ENCODE results near the gene LCE2A. TPM values are rescaled to one million over a fixed set of nuclear protein-coding genes. Genes with fewer than 3 reads are reported as not detected.

LCE2A gene
- total RNA-seq, 4 donors from 2014 or later, result not detected

DNA sequence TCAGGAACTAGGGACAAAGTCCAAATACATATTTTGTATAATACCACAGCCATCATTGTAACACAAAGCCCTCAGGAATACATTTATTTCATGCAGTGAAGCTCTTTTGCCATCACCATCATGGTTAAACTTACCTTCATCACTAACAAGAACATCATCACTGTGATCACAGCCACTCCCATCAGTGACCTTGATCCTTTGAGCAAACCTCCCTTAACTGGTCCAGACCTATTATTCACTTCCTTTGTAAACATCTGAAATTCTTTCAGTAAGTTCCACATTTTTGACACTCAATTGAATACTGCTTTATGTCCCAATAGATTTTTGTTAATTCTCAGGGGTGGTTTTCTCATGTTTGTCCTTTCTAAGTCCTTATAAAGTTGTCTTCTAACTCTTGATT is 43.5 kb downstream of the LCE2A start:
- TF ChIP-seq, protein P1, sequence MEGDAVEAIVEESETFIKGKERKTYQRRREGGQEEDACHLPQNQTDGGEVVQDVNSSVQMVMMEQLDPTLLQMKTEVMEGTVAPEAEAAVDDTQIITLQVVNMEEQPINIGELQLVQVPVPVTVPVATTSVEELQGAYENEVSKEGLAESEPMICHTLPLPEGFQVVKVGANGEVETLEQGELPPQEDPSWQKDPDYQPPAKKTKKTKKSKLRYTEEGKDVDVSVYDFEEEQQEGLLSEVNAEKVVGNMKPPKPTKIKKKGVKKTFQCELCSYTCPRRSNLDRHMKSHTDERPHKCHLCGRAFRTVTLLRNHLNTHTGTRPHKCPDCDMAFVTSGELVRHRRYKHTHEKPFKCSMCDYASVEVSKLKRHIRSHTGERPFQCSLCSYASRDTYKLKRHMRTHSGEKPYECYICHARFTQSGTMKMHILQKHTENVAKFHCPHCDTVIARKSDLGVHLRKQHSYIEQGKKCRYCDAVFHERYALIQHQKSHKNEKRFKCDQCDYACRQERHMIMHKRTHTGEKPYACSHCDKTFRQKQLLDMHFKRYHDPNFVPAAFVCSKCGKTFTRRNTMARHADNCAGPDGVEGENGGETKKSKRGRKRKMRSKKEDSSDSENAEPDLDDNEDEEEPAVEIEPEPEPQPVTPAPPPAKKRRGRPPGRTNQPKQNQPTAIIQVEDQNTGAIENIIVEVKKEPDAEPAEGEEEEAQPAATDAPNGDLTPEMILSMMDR (IDR thresholded peaks at IDR 0.05), result no peak
- no peak for ATAC-seq (ENCODE audit: low FRiP score)
- no peak for DNase-seq (ENCODE audit: low spot score)

DNA sequence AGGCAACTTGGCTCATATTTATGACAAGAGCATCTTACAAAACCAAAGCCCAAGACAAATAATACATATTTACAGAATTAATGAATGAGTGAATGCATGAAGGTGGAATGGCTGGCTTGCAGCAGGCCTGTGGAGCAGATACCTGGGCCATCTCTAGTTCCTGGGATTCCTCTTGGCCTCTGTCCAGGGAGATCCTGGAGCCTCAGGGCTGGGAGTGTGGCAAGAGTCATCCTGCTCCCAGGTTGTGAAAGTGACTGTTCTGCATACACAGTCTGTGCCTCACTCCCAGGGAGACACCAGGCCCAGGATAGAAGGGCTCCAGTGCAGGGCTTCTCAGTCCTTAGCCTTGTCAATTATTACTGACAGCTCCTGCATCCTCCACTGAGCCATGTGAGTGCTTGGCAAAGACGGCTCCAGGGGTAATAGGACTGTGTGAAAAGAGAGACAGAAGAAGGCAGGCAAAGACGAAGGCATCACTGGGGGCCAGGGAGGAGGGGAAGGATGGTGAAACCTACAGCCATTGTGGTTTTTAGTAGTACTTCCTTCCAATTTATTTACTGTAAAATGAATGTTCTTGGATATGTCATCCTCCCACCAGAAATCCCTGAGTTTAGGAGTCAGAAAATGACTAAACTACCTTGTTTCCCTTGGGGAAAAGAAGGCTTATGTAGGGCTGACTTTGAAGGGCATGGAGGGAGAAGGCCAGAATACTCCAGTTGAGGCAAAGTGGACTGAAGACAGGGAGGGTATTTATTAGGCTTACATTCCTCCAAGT is 45.4 kb downstream of the LCE2A start:
- TF ChIP-seq, protein P1 (IDR thresholded peaks at IDR 0.05), result no peak
- ATAC-seq (ENCODE audit: low FRiP score) (no peak), DNase-seq (ENCODE audit: low spot score) (no peak)

DNA sequence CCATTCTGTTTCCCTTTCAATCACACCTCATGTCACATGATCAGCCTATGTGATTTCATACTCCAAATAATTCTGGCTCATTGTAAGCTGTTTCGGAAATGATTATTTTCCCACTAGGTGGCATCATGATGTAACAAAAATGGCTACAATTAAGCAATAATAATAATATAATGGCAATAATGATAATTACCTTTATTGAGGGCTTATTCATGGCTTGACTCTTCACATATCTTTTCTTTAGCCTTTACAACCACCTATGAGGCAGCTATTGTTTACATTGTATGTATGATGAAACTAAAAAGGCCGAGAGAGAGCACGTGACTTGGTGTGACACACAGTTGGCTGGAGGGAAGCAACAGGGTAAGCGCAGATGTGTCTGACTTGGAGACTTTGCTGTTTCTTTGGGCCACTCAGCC is 47.2 kb downstream of the LCE2A start:
- TF ChIP-seq, protein P1 (IDR thresholded peaks at IDR 0.05), result no peak
- ATAC-seq (ENCODE audit: low FRiP score) (no peak), DNase-seq (ENCODE audit: low spot score) (no peak)

DNA sequence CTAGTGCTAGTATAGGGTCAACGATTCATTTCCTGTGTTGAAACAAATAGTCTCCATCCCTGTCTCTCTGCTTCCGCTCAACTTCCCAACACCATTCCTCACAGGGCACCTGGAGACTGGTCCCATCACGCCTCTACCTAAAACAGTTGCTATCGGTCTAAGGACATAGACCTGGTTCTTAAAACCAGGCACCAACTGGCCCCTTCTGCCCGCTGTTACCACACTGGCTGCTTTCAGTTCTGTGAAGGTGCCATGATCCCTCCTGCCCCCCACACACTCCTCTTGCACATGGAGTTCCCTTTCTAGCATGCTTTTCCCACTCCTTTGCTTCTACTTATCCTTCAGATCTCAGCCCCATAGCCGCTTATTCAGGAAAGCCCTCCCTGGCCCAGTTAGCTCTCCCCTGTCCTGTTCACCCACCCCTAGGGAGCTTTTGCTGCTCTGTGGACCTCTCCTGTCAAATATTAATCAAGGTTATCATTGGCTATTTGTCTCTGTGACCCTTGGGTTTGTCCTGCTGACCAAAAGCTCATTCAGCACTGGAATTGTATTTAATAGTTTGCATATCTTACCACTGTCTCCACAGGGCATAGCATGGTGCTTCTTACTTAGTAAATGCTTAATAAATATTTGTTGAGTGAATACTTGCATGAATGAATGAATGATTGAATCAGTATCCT is 47.8 kb downstream of the LCE2A start:
- TF ChIP-seq, protein P1 (IDR thresholded peaks at IDR 0.05), result no peak
- ATAC-seq (ENCODE audit: low FRiP score) (no peak), DNase-seq (ENCODE audit: low spot score) (no peak)

DNA sequence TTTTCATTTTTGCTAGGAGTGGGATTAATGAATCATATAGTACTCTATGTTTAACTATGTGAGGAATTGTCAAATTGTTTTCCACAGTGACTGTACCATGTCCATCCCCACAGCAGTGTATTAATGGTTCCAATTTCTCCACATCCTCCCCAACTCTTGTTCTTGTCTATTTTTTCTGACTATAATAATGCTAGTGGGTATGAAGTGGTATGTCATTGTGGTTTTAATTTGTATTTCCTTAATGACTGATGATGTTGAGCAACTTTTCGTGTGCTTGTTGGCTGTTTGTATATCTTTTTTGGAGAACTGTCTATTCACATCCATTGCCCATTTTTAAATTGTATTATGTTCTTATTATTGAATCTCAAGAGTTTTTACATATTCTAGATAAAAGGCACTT is 49.7 kb downstream of the LCE2A start:
- DNase-seq (ENCODE audit: low spot score) (no peak), ATAC-seq (ENCODE audit: low FRiP score) (no peak)
- TF ChIP-seq, protein P1 (IDR thresholded peaks at IDR 0.05), result no peak

Other genes with a start within 250 kb of the LCE2A start
- not detected for gene LCE5A, start 187.5 kb upstream of the LCE2A start, total RNA-seq
- not detected for gene CRCT1, start 183.9 kb upstream of the LCE2A start, total RNA-seq
- gene LCE3E, start 131.6 kb upstream of the LCE2A start, total RNA-seq, result not detected
- gene LCE3D, start 117.8 kb upstream of the LCE2A start, total RNA-seq, result not detected
- not detected for gene LCE3C, start 98.1 kb upstream of the LCE2A start, total RNA-seq
- not detected for gene LCE3B, start 84.5 kb upstream of the LCE2A start, total RNA-seq
- not detected for gene LCE3A, start 75.2 kb upstream of the LCE2A start, total RNA-seq
- not detected for gene LCE2D, start 35.0 kb upstream of the LCE2A start, total RNA-seq
- gene LCE2C, start 23.1 kb upstream of the LCE2A start, total RNA-seq, result not detected
- gene LCE2B, start 12.2 kb upstream of the LCE2A start, total RNA-seq, result not detected
- not detected for gene LCE4A, start 9.8 kb downstream of the LCE2A start, total RNA-seq
- gene KPRP, start 59.7 kb downstream of the LCE2A start, total RNA-seq, result not detected
- not detected for gene LCE1F, start 76.8 kb downstream of the LCE2A start, total RNA-seq
- gene LCE1E, start 87.9 kb downstream of the LCE2A start, total RNA-seq, result not detected
- not detected for gene LCE1D, start 98.4 kb downstream of the LCE2A start, total RNA-seq
- gene LCE1C, start 108.3 kb downstream of the LCE2A start, total RNA-seq, result not detected
- not detected for gene LCE1B, start 113.6 kb downstream of the LCE2A start, total RNA-seq
- not detected for gene LCE1A, start 129.1 kb downstream of the LCE2A start, total RNA-seq
- not detected for gene LCE6A, start 144.5 kb downstream of the LCE2A start, total RNA-seq
- not detected for gene LCE7A, start 161.7 kb downstream of the LCE2A start, total RNA-seq
- gene SMCP, start 180.0 kb downstream of the LCE2A start, total RNA-seq, result not detected
- not detected for gene IVL, start 210.2 kb downstream of the LCE2A start, total RNA-seq
- gene SPRR5, start 248.9 kb downstream of the LCE2A start, total RNA-seq, result not detected